Heart left ventricle (tissue), 16 donors: ENCODE data around the gene SRRM5. TPM values are rescaled to one million over a fixed set of nuclear protein-coding genes. Genes with fewer than 3 reads are reported as not detected.

Experiments
- ATAC-seq, 4 donors: fragments of 200-7000 bp; cut with Tn5 transposase; one replicate each; pipeline ENCODE4 v1.9.1; 2020 to 2022; ENCODE audit warnings: moderate library complexity in 4 of 4, mild to moderate bottlenecking in 3 of 4, moderate number of reproducible peaks in 1 of 4
- DNase-seq, 5 donors: peaks; one replicate each; pipeline ENCODE4 v3.0.0-alpha.2; 2020
- H3K27ac ChIP-seq, 12 donors: fragments of 200-600 bp; sonication (generic) in 4 of 12; one replicate each; pipeline versions ENCODE4 v1.5.0 to v1.8.0; 2016 to 2022; ENCODE audit warnings: mild to moderate bottlenecking in 2 of 12
- H3K27me3 ChIP-seq, 9 donors: fragments of 200-600 bp; sonication (generic) in 2 of 9; one replicate each; pipeline versions ENCODE4 v1.5.1 to v1.8.0; 2016 to 2022; ENCODE audit warnings: mild to moderate bottlenecking in 3 of 9
- H3K36me3 ChIP-seq, 9 donors: fragments of 200-600 bp; sonication (generic) in 2 of 9; one replicate each; pipeline versions ENCODE4 v1.5.0 to v1.8.0; 2018 to 2022; ENCODE audit warnings: mild to moderate bottlenecking in 2 of 9
- H3K4me1 ChIP-seq, 12 donors: fragments of 200-600 bp; sonication (generic) in 4 of 12; one replicate each; pipeline versions ENCODE4 v1.5.0 to v1.8.0; 2016 to 2022; ENCODE audit warnings: mild to moderate bottlenecking in 3 of 12
- H3K4me3 ChIP-seq, 12 donors: fragments of 200-600 bp; sonication (generic) in 4 of 12; one replicate each; pipeline versions ENCODE4 v1.5.0 to v1.8.0; 2017 to 2022; ENCODE audit warnings: mild to moderate bottlenecking in 9 of 12, moderate library complexity in 4 of 12
- H3K9me3 ChIP-seq, 12 donors: fragments of 200-600 bp; sonication (generic) in 4 of 12; one replicate each; pipeline versions ENCODE4 v1.5.0 to v1.8.0; 2016 to 2022; ENCODE audit warnings: mild to moderate bottlenecking in 1 of 12
- POLR2A ChIP-seq, 2 donors: fragments of 450-650 bp; IDR thresholded peaks; one replicate each; pipeline ENCODE4 v1.6.1; 2017; ENCODE audit warnings: antibody characterized with exemption in 2 of 2, mild to moderate bottlenecking in 2 of 2, moderate library complexity in 2 of 2
- WGBS, 4 donors: extraction: QIAGEN DNeasy Blood & Tissue Kit in 2 of 4; methylation state at CpG; one replicate each; pipeline versions ENCODE4 v1.1.5 to v1.1.7; 2013 to 2018; 5-methylcytosine and 5-hydroxymethylcytosine counted together
- intact Hi-C, 10 donors: fragments of 100-400 bp; cut with DNase I; formaldehyde crosslinking; loops; one replicate each; pipeline versions ENCODE4 v1.11.1 to v1.14.2; 2022
- polyA plus RNA-seq, 2 donors: library from polyadenylated mRNA; stranded (reverse); fragments of 200-250 nt; gene quantifications; one replicate each; pipeline ENCODE4 v1.2.3, GENCODE V29; 2013
- total RNA-seq, 9 donors: library from RNA; depleted of rRNA in 2 of 9; stranded (reverse); fragments of >200 nt in 2 of 9; fragmentation: NEBNext Ultra II Directional in 3 of 9; extraction: Animal tissue kit (Norgen Biotek cat#: 25700) in 3 of 9; gene quantifications; one replicate each; pipeline versions ENCODE4 v1.1.0 to v1.2.4, GENCODE V29; 2016 to 2023
- TF ChIP-seq, protein P1 (sequence below), 12 donors: fragments of 200-600 bp; sonication (generic) in 4 of 12; IDR thresholded peaks; one replicate each; pipeline versions ENCODE4 v1.5.0 to v1.8.0; 2018 to 2022; ENCODE audit warnings: antibody characterized with exemption in 12 of 12, mild to moderate bottlenecking in 5 of 12
- donor health status: ischemic (EF 13 %, LVEDD 7.1; RV severe dilation, severe dysfunction).
- donor health status: healthy with polysubstance abuse.
- donor health status: DM: no; HTN: yes; CAD: no.
- donor health status: DM: no; HTN: no; CAD: no.
- donor health status: ischemic (EF 25% LVEDD 6.9; RV normal size, moderate dysfunction).
- donor health status: ischemic (EF 25% LVEDD 5.7; RV mildly dilated, moderate dysfunction).
- donor health status: healthy.
- donor health status: DM: yes; HTN: yes; CAD: no.
- donor health status: ischemic (EF 35%, LVEDD 5.7; RV mildly dilated, moderate dysfunction).
- donor health status: nonischemic (EF 11% LVEDD 7.7; RV severe dilation, severe dysfunction).
- donor health status: DM: yes; HTN: yes; CAD: no.
- donor health status: PGD.
- donor health status: ischemic (EF 29% LVEDD 5.4; RV normal size, mild dysfunction).
- donor health status: nonischemic (EF 23%, LVEDD 6.1; RV moderate dilation, normal function).

SRRM5 gene
- total and polyA plus RNA-seq, 11 donors = 0.07 to 0.80 (median 0.16) TPM; not detected in 2

DNA sequence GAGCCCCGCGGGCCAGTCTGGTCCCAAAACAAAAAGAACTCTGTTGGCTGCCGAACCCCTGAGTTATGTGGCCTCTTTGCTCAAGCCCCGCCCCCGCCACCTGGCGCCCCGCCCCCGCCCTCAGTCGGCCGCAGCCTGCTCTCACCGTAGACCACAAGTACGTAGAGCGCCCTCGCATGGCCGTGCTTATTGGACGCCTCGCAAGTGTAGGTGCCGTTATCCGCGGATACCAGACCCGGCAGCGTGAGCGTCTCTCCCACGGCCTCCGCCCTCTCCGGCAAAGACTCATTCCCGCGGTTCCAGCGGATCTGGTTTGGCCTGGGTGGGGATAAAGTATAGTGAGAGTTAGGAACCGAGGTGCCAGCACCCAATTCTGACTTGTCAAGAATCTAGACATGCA is 13.0 kb downstream of the SRRM5 start:
- Histone ChIP-seq H3K27me3 (peaks cover 0 to 2% (median 0%) of the 10 kb centered on the region in 9 donors), H3K9me3 (no peaks in the 10 kb centered on the region), H3K4me3 (no peak overlapping the region), H3K27ac (no peak overlapping the region), H3K36me3 (no peaks in the 10 kb centered on the region), H3K4me1 (peaks cover 0 to 9% (median 6%) of the 10 kb centered on the region in 12 donors)
- DNase-seq (peak in 3 of 5 donors; percentile 36 to 81 (median 50)), ATAC-seq (peak in 1 of 4 donors; percentile 34)
- WGBS, 4 donors = 21 to 37% (median 30%) methylated on average over 17 to 30 of the region's 30 CpGs
- intact Hi-C loops = no loop called here
- TF ChIP-seq, protein P1, sequence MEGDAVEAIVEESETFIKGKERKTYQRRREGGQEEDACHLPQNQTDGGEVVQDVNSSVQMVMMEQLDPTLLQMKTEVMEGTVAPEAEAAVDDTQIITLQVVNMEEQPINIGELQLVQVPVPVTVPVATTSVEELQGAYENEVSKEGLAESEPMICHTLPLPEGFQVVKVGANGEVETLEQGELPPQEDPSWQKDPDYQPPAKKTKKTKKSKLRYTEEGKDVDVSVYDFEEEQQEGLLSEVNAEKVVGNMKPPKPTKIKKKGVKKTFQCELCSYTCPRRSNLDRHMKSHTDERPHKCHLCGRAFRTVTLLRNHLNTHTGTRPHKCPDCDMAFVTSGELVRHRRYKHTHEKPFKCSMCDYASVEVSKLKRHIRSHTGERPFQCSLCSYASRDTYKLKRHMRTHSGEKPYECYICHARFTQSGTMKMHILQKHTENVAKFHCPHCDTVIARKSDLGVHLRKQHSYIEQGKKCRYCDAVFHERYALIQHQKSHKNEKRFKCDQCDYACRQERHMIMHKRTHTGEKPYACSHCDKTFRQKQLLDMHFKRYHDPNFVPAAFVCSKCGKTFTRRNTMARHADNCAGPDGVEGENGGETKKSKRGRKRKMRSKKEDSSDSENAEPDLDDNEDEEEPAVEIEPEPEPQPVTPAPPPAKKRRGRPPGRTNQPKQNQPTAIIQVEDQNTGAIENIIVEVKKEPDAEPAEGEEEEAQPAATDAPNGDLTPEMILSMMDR (IDR thresholded peaks at IDR 0.05) = peak in 1 of 12 donors; percentile 16
- no peak for TF ChIP-seq POLR2A (IDR thresholded peaks at IDR 0.05)

DNA sequence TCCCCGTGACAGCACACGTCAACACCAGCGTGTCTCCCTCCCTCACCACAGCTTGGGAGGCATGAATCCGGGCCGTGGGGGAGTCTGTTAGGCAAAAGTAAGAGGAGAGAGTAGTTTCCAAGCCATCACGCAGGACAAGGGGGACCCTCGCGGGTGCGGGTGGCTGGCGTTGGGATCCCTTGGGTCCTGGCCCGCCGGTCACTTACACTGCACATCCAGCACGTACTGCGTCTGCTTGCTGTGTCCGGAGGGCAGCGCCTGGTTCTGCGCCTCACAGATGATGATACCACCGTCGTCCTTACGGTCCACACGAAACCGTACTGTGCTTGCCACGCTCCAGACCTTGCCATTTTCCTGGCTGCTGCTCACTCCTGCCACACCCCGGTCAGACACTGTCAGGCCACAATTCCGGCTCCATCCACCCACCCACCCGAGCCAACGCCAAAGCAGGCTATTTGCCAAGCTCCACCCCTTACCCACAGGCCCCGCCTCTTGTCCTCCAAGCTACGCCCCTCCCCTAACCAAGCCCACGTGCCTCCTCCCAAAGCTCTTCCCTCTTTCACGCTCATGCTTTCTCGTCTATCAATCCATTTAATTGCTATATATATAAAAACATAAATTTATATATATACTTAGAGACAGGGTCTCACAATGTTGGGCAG is 14.2 kb downstream of the SRRM5 start:
- Histone ChIP-seq H3K4me1 (no peaks in the 10 kb centered on the region), H3K4me3 (no peak overlapping the region), H3K36me3 (no peaks in the 10 kb centered on the region), H3K27ac (no peak overlapping the region), H3K27me3 (peaks cover 0 to 2% (median 0%) of the 10 kb centered on the region in 9 donors), H3K9me3 (no peaks in the 10 kb centered on the region)
- intact Hi-C loops = no loop called here
- no peak for DNase-seq
- peak in 2 of 4 donors; percentile 20 to 27 for ATAC-seq
- TF ChIP-seq, protein P1 (IDR thresholded peaks at IDR 0.05) = no peak
- TF ChIP-seq POLR2A (IDR thresholded peaks at IDR 0.05) = no peak
- 72 to 80% (median 77%) methylated on average over 31 to 32 of the region's 32 CpGs for WGBS, 4 donors

DNA sequence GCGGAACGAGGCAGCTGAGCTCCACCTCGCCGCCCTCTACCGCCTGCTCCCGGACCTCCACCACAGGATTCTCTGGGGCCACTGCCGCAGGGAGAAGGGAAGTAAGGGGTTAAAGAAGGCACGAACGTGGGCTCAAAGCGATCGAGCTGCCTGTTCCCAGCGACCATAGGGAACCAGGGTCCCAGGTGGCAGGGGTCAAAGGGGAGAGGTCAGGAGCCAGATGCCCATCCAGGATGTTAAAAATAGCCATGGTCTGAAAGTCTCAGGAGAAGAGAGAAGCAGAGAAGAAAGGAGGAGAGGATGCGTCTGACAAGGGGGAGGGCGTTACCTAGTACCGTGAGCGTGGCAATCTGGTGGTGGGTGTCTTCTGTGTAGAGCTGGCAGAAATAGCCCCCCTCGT is 14.9 kb downstream of the SRRM5 start:
- DNase-seq (no peak), ATAC-seq (no peak)
- intact Hi-C loops = no loop called here
- H3K27ac ChIP-seq = no peak overlapping the region
- no peak overlapping the region for H3K4me3 ChIP-seq
- H3K36me3 ChIP-seq = no peaks in the 10 kb centered on the region
- no peaks in the 10 kb centered on the region for H3K9me3 ChIP-seq
- TF ChIP-seq POLR2A (IDR thresholded peaks at IDR 0.05) = no peak
- TF ChIP-seq, protein P1 (IDR thresholded peaks at IDR 0.05) = no peak
- WGBS, 4 donors = 53 to 67% (median 57%) methylated on average over 17 of the region's 17 CpGs
- H3K27me3 ChIP-seq = peaks cover 0 to 2% (median 0%) of the 10 kb centered on the region in 9 donors
- no peaks in the 10 kb centered on the region for H3K4me1 ChIP-seq

DNA sequence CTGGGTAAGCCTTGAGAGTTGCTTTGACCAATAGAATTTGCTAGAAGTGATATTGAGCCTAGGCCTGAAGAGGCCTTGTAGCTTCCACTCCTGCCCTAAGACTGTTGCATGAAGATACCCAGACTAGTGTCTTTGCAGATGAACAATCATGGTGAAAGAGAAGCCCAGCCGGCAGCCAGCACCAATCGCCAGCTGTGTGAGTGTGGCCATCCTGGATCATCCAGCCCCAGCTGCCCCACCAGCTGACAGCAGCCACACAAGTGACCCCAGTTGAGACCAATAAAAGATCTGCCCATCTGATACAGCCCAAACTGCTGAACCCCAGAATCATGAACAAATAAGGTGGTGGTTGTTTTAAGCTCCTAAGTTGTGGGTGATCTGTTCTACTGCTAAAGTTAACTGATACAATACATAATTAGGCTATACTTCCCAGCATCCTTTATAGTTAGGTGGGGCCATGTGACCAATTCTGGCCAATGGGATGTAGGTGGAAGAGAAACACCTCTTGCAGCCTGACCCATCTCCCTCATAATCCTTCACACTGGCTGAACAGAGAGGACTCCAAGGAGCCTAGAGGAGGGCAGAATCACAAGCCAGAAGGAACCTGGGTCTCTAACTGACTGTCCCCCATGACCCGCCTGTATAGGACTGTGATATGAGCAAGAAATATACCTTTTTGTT is 16.9 kb downstream of the SRRM5 start:
- 88 to 100% (median 91%) methylated on average over 3 of the region's 3 CpGs for WGBS, 4 donors
- intact Hi-C loops = no loop called here
- TF ChIP-seq, protein P1 (IDR thresholded peaks at IDR 0.05) = no peak
- TF ChIP-seq POLR2A (IDR thresholded peaks at IDR 0.05) = no peak
- Histone ChIP-seq H3K9me3 (no peaks in the 10 kb centered on the region), H3K36me3 (no peaks in the 10 kb centered on the region), H3K27me3 (peaks cover 0 to 2% (median 0%) of the 10 kb centered on the region in 9 donors), H3K4me1 (no peaks in the 10 kb centered on the region), H3K27ac (no peak overlapping the region), H3K4me3 (no peak overlapping the region)
- DNase-seq (no peak), ATAC-seq (no peak)
